ENCODE results near the gene PARP3. TPM values are rescaled to one million over a fixed set of nuclear protein-coding genes. Genes with fewer than 3 reads are reported as not detected.
"Not testable (repeated sequence)": the region's sequence is repeated elsewhere in the genome, so short reads cannot be mapped to it uniquely, and the experiment has no call there.

The PARP3 gene
- 15.2 TPM for total RNA-seq
- long read RNA-seq, transcript PARP3-201 (11 exons, 2,336 nt) = major isoform, 8 of 38 reads
- long read RNA-seq, partial matches to known transcripts = 18 of 38 reads
- long read RNA-seq, other reads (novel, unspliced or antisense) = 12 of 38 reads

DNA sequence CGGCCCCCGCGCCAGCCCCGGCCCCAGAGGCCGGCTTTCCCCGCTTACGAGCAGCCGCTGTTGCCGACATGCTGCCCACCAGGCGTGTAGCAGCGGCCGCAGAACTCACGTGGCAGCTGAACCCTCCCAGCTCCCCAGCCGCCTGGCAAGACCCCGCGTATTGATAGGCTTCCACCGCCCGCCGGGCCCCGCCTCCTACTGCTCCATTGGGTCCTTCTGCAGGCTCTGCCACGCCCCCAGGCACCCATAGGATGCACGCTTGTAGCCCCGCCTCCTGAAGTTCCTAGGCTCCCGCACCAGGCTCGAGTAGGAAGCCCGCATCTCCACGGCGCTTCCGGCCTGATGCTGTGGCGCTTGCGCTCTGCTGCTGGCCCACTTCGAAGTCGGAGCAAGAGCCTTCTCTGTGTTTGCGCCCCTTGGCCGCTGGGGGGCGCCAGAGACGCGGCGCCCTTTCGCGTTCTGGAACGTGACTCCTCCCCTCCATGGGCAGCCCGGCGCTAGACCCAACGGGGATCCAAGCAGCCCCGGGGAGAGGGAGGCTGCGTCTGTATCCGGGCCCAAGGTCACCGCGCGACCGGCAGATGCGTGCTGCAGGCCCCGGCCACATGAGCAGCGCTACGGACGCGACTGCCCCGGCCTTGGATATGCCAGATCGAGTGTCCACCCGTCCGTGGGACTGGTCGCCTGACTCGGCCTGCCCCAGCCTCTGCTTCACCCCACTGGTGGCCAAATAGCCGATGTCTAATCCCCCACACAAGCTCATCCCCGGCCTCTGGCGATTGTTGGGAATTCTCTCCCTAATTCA is at the start of gene PARP3, which contains the start of gene RRP9:
TSS of gene PARP3 (plus strand) at position 566 of the 805 bp plus-strand sequence. CDS start 993 bp downstream, outside the sequence.
TSS of gene RRP9 (minus strand) at position 107 of the 805 bp plus-strand sequence. CDS start at position 70, 37 bp downstream.
- intact Hi-C loops (cut with DNase I) = loop anchor here (1.0 to 5.0 kb wide), 4 partner anchors 32 to 200 kb away; partner anchors contain the start of genes ABHD14B and RPL29
- DNase-seq (ENCODE audit: low spot score) = peak; percentile 99

- no peak for DNase-seq (ENCODE audit: low spot score)
- intact Hi-C loops (cut with DNase I) = no loop called here
These were observed 47.8 kb upstream of the PARP3 start for GRCh38 chr3:51894391-51894790.

GRCh38 chr3:51894939-51895338 is 47.2 kb upstream of the PARP3 start:
- intact Hi-C loops (cut with DNase I) = no loop called here
- DNase-seq (ENCODE audit: low spot score) = no peak

- intact Hi-C loops (cut with DNase I) = no loop called here
- no peak for DNase-seq (ENCODE audit: low spot score)
These were observed 45.4 kb upstream of the PARP3 start for GRCh38 chr3:51896607-51897305.

DNA sequence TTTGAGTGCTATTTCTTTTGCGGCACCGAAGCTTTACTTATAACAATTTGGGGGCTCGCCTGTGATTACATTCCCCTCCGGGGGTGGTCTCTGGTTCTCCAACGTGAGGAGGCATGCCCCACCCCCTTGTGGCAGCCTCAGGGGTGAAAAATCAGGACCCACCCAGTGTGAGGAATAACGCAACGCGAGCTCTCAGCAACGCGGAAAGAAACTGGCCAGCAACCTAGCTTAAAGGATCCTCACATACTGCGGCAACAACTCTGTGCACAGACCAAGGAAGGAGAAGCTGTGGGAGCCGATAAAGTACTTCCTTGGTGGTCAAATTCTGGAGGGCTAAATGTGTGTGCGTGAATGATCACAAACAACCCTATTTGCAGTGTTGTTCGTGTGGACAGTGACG is 44.8 kb upstream of the PARP3 start:
- no peak for DNase-seq (ENCODE audit: low spot score)
- intact Hi-C loops (cut with DNase I) = no loop called here

DNA sequence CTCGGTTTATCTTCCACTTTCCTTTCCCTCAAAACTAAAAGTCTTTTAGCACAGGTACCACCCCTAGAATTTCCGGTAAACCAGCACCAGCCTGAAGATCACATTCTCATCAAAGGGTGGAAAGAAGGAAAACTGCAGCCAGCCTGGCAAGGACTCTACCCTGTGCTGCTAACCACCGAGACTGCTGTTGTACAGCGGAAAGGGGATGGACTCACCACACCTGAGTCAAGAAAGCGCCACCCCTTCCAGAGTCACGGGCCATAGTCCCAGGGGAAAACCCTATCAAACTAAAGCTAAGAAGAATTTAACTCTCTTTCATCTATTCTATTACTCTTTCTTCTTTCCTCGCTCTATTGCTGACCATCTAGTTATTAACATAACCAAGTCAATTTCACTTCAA is 42.1 kb upstream of the PARP3 start:
- intact Hi-C loops (cut with DNase I); DNase-seq (ENCODE audit: low spot score): not testable (repeated sequence)

- DNase-seq (ENCODE audit: low spot score); intact Hi-C loops (cut with DNase I): not testable (repeated sequence)
These were observed 39.8 kb upstream of the PARP3 start for GRCh38 chr3:51902361-51902760.

DNA sequence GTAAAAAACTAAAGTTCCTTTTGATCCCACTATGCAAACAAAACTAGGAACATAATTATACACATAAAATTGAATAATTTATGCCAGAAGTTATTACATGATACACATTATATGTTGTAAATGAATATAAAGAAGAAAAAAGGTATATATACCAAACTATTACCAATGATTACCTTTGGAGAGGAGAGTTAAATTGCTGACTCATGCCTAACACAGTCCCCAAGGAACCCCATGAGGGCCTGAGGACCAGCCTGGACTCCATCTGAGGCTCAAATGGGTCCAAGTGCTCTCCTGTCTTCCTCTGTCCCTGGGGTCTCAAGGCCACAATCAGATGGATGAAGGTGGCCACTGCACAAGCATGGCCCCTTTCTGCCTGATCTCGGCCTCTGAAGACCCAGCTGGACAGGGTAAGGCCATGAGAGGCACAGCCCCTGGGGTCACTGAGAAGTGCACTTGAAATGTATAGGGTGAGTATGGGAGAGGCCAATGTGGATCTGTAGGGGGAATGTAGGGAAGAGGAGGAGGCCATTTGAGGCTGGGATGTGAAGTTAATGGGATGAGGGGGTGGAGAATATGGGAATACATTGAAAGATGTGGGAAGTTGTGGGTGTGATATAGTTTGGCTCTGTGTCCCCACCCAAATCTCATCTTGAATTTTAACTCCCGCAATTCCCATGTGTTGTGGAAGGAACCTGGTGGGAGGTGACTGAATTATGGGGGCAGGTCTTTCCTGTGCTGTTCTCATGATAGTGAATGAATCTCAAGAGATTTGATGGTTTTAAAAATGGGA is 37.9 kb upstream of the PARP3 start:
- intact Hi-C loops (cut with DNase I) = no loop called here
- DNase-seq (ENCODE audit: low spot score) = no peak

- intact Hi-C loops (cut with DNase I) = no loop called here
- DNase-seq (ENCODE audit: low spot score) = no peak
These were observed 34.1 kb upstream of the PARP3 start for GRCh38 chr3:51908026-51908425.

GRCh38 chr3:51916418-51916817 is 25.7 kb upstream of the PARP3 start:
- no peak for DNase-seq (ENCODE audit: low spot score)
- intact Hi-C loops (cut with DNase I) = no loop called here

DNA sequence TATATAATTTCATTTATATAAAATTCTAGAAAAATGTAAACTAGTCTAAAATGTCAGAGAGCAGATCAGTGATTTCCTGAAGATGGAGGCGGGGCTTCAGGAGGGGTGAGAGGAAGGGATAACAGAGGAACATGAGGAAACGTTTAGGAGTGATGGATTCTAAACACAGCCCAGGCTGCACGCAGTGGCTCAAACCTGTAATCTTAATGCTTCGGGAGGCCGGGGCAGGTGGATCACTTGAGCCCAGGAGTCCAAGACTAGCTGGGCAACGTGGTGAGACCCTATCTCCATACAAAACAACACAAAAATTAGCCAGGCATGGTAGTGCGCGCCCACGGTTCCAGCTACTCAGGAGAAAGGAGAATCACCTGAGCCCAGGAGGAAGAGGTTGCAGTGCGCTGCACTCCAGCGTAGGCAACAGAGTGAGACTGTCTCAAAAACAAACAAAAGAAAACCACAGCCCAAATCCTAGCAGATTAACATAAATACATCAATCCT is 21.0 kb upstream of the PARP3 start:
- DNase-seq (ENCODE audit: low spot score) = no peak
- intact Hi-C loops (cut with DNase I) = no loop called here

DNA sequence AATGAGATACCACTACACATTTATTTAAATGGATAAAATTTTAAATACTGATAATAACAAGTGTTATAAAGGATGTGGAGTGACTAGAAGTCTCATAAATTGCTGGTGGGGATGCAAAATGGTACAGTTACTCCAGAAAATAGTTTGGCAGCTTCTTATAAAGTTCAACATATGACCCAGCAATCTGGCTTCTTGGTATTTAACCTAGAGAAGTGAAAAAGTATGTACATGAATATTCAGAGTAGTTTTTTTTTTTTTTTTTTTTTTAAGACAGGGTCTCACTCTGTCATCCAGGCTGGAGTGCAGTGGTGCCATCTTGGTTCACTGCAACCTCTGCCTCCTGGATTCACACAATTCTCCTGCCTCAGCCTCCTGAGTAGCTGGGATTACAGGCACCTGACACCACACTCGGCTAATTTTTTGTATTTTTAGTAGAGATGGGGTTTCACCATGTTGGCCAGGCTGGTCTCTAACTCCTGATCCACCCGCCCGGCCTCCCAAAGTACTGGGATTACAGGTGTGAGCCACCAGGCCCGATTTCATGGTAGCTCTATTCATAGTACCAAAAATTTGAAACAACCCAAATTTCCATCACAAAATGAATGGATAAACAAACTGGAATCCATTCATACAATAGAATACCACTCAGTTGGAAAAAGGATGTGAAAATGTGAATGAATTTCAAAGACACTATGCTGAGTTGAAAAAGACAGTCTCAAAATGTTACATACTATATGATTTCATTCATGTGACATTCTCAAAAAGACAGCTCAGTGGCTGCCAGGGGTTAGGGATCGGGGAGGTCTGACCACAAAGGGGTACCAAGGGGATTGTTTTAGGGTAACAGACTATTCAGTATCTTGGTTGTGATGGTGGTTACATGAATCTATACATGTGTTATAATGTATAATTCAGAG is 14.8 kb upstream of the PARP3 start:
- DNase-seq (ENCODE audit: low spot score) = no peak
- intact Hi-C loops (cut with DNase I) = no loop called here

DNA sequence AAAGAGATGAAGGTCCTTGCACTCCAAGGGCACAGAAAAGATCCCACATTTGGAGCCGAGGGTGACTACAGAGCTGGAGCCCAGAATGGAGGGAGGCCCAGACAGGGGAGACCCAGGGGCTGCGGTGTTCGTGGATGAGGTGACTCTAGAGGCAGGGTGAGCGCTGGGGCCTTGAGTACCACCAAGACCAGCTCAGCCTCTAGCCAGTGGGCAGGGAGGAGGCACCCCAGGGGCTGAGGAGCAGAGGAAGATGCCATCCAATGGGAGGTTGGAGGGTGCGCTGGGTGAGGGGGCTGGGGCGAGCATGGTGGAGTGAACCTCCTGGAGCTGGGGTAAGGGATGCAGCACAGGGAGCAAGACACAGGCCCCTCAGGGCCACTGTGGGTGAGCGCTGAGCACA is 13.7 kb upstream of the PARP3 start:
- no peak for DNase-seq (ENCODE audit: low spot score)
- intact Hi-C loops (cut with DNase I) = no loop called here

- intact Hi-C loops (cut with DNase I); DNase-seq (ENCODE audit: low spot score): not testable (repeated sequence)
These were observed 13.2 kb upstream of the PARP3 start for GRCh38 chr3:51928981-51929380.

- no peak for DNase-seq (ENCODE audit: low spot score)
- intact Hi-C loops (cut with DNase I) = no loop called here
These were observed 12.7 kb upstream of the PARP3 start for GRCh38 chr3:51929420-51930003.

DNA sequence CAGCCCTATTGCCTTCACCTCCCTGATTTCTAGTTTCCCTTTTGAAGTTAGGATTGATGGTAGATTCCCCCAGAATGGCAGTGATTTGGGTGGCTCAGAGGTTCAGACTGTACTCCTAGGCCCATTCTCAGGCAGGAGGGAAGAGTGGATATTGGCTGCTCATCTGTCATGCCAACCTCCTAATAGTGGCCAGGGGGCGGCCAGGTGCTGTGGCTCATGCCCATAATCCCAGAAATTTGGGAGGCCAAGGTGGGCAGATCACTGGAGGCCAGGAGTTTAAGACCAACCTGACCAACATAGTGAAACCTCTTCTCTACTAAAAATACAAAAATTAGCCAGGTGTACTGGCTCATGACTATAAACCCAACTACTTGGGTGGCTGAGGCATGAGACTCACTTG is 11.7 kb upstream of the PARP3 start:
- intact Hi-C loops (cut with DNase I) = no loop called here

GRCh38 chr3:51931756-51932155 is 10.4 kb upstream of the PARP3 start:
- no peak for DNase-seq (ENCODE audit: low spot score)
- intact Hi-C loops (cut with DNase I) = no loop called here

More for the DNA sequence above, 11.7 kb upstream of the PARP3 start:
- DNase-seq (ENCODE audit: low spot score) = no peak
